BLaER1 treated with 17β-estradiol and CSF1 and Interleukin-3, amounts not matched to agents 10 nM and 100 nM (cell line): Measurements from ENCODE around the gene DCDC2C.

Experiments used
- H3K27ac ChIP-seq, 11 experiments: shearing (Covaris generic); formaldehyde crosslinking; 2 replicates each; pipeline ENCODE4 v1.8.1; 2022
- H3K27me3 ChIP-seq, 11 experiments: shearing (Covaris generic); formaldehyde crosslinking; 2 replicates each; pipeline ENCODE4 v1.8.1; 2022
- H3K36me3 ChIP-seq, 11 experiments: shearing (Covaris generic); formaldehyde crosslinking; 2 replicates each; pipeline ENCODE4 v1.8.1; 2022
- H3K4me1 ChIP-seq, 10 experiments: shearing (Covaris generic); formaldehyde crosslinking; 2 replicates each; pipeline ENCODE4 v1.8.1; 2022
- H3K4me2 ChIP-seq, 11 experiments: shearing (Covaris generic); formaldehyde crosslinking; 2 replicates each; pipeline ENCODE4 v1.8.1; 2022
- H3K4me3 ChIP-seq, 10 experiments: shearing (Covaris generic); formaldehyde crosslinking; 2 replicates each; pipeline ENCODE4 v1.8.1; 2022
- H3K9ac ChIP-seq, 11 experiments: shearing (Covaris generic); formaldehyde crosslinking; 2 replicates each; pipeline ENCODE4 v1.8.1; 2022
- H3K9me3 ChIP-seq, 11 experiments: shearing (Covaris generic); formaldehyde crosslinking; replicated peaks in 1 of 11; 2 replicates each; pipeline ENCODE4 v1.8.1; 2022
- H4K20me1 ChIP-seq, 11 experiments: shearing (Covaris generic); formaldehyde crosslinking; 2 replicates each; pipeline ENCODE4 v1.8.1; 2022
- Cebpa-rat ChIP-seq, 11 experiments: shearing (Covaris generic); IDR thresholded peaks; 2 replicates each; pipeline ENCODE4 v1.8.1; 2022

Gene DCDC2C, protein sequence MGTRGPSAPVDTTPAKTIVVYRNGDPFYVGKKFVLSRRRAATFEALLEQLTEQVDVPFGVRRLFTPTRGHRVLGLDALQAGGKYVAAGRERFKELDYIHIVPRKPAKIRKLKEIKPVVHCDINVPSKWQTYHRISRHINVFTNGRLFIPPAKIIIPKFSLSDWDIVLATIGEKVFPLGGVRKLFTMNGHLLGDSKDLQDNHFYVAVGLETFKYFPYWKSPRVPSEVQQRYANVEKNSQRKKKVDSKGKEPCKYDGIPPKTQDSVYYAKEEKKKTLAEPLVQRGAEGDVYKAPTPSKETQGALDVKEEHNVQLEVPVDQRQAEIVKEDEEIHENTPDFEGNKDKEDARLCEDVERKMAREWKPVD

GRCh38 chr2:3703236-3703756 lies at the start of gene DCDC2C:
Gene DCDC2C, plus strand, starts transcription at chr2:3703575. Its CDS starts 177 bp downstream, at chr2:3703752.
- Histone ChIP-seq H4K20me1 (no peaks in the 10 kb centered on the region), H3K4me1 (no peaks in the 10 kb centered on the region; a peak in 1 of 20 replicates), H3K9ac (no peak within 1 kb of the TSS), H3K9me3 (peaks cover 13 to 31% (median 21%) of the 10 kb centered on the region in 11 experiments), H3K4me2 (no peak within 1 kb of the TSS), H3K27me3 (no peaks in the 10 kb centered on the region), H3K36me3 (no peaks in the 10 kb centered on the region), H3K27ac (no peak within 1 kb of the TSS), H3K4me3 (no peak within 1 kb of the TSS)
- no peak for TF ChIP-seq Cebpa-rat (IDR thresholded peaks at IDR 0.05)

GRCh38 chr2:3654011-3654410 lies 49.4 kb upstream of the DCDC2C start:
- Histone ChIP-seq H3K27me3 (peaks cover 0 to 38% (median 0%) of the 10 kb centered on the region in 11 experiments; a peak in 8 of 22 replicates), H3K27ac (no peak overlapping the region), H3K9ac (no peak overlapping the region), H4K20me1 (peaks cover 0 to 12% (median 0%) of the 10 kb centered on the region in 11 experiments; a peak in 1 of 22 replicates), H3K36me3 (no peaks in the 10 kb centered on the region), H3K4me1 (peaks cover 52 to 94% (median 92%) of the 10 kb centered on the region in 10 experiments), H3K4me2 (peak overlapping the region in 8 of 11 experiments; percentile 71 to 94 (median 83); a peak in 15 of 22 replicates), H3K9me3 (no peaks in the 10 kb centered on the region; a peak in 1 of 22 replicates), H3K4me3 (no peak overlapping the region)
- no peak for TF ChIP-seq Cebpa-rat (IDR thresholded peaks at IDR 0.05)

DNA sequence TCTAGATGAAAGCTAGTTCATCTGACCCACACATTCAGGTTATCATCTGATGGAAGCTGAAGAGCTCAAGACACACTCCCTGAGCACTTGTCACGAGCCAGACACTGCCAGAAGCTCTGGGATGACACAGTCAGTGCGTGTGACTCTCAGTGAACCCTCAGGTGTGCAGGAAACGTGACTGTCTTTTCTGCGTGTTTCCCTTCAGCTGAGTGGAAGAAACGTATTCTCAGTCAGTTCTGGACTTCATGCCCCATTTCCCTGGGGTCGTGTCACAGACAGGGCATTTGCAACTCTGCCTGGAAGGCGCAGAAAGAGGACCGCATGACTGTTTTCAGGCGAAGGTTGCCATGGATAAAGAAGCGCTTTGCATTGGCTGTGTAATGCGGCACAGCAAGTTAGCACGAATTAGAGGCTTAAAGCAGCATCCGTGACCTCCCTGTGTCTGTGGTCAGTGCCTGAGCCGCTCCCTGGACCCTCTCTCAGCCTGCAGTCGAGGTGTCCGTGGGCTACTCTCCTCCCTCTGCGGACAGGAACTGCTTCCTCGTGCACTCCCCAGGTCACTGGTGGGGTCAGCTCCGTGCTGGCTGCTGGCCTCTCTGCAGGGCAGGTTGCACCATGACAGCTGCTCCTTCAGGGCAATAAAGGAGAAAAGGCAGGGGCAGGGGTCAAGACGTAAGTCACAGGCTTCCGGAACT lies 48.7 kb upstream of the DCDC2C start:
- Histone ChIP-seq H3K4me1 (peaks cover 59 to 97% (median 96%) of the 10 kb centered on the region in 10 experiments), H3K4me3 (no peak overlapping the region), H3K4me2 (peak overlapping the region in 8 of 11 experiments; percentile 71 to 94 (median 83); a peak in 17 of 22 replicates), H3K9me3 (no peaks in the 10 kb centered on the region; a peak in 1 of 22 replicates), H4K20me1 (peaks cover 0 to 12% (median 0%) of the 10 kb centered on the region in 11 experiments; a peak in 1 of 22 replicates), H3K9ac (no peak overlapping the region), H3K36me3 (no peaks in the 10 kb centered on the region), H3K27me3 (peaks cover 0 to 38% (median 0%) of the 10 kb centered on the region in 11 experiments; a peak in 8 of 22 replicates), H3K27ac (no peak overlapping the region)
- no peak for TF ChIP-seq Cebpa-rat (IDR thresholded peaks at IDR 0.05)

GRCh38 chr2:3655871-3656761 lies 47.3 kb upstream of the DCDC2C start:
- peak overlapping the region in 8 of 11 experiments; percentile 10 to 77 (median 52); a peak in 14 of 22 replicates for H3K9ac ChIP-seq
- H3K27ac ChIP-seq, result peak overlapping the region in 6 of 11 experiments; percentile 75 to 89 (median 84); a peak in 12 of 22 replicates
- TF ChIP-seq Cebpa-rat (IDR thresholded peaks at IDR 0.05), result no peak
- H3K4me2 ChIP-seq, result peak overlapping the region; percentile 71 to 94 (median 76)
- peaks cover 0 to 5% (median 0%) of the 10 kb centered on the region in 11 experiments; a peak in 1 of 22 replicates for H4K20me1 ChIP-seq
- H3K36me3 ChIP-seq, result no peaks in the 10 kb centered on the region
- H3K4me1 ChIP-seq, result peaks cover 71 to 99% (median 98%) of the 10 kb centered on the region in 10 experiments
- peak overlapping the region in 2 of 10 experiments; percentile 12; a peak in 1 of 20 replicates for H3K4me3 ChIP-seq
- H3K9me3 ChIP-seq, result peaks cover 0 to 9% (median 5%) of the 10 kb centered on the region in 11 experiments; a peak in 11 of 22 replicates
- peaks cover 0 to 38% (median 0%) of the 10 kb centered on the region in 11 experiments; a peak in 8 of 22 replicates for H3K27me3 ChIP-seq

DNA sequence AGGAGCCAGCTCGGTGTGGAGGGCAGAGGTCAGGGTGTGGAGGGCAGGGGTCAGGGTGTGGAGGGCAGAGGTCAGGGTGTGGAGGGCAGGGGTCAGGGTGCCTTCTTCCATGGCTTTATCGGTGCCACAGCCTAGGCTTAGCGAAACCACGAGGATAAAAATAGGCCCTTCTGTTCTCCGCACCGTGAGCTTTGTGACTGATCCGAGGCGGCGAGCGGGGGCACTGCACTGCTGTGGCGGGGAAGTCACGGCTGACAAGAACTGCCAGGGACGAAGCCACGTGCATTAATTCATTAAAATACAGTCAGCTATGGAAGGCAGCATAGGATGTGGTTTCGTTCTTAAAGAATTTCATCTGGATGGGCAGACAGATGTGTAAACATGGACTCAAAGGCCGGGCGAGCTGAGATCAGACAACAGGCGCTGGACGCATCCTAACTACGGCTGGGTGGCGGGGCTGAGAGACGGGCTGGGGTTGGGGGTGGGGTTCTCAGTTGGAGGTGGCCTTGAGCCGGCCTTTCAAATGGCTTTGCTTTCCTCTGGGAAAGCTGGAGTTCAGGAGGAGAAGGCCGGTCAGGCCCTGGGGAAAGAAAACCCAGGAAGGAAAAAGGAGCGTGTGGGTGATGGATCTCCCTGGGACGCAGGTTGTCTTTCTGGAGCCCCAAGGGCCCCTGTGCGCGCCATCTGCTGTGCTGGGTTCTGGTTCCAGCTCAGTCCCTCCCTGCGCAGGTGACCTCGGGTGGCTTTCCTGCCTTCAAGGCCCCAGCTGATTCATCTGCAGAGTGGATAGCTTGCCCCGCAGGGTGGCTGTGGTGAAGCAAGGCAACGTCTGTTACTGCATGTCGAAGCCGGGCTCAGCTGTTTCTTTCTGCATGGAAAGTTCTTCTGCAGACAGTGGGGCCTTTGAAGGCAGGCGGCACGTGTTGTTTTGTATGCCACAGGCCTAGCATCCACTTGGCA lies 46.3 kb upstream of the DCDC2C start:
- peak overlapping the region in 8 of 11 experiments; percentile 10 to 77 (median 52); a peak in 15 of 22 replicates for H3K9ac ChIP-seq
- no peaks in the 10 kb centered on the region for H3K36me3 ChIP-seq
- H3K4me2 ChIP-seq, result peak overlapping the region; percentile 71 to 94 (median 76)
- peaks cover 0 to 5% (median 0%) of the 10 kb centered on the region in 11 experiments; a peak in 1 of 22 replicates for H4K20me1 ChIP-seq
- peaks cover 0 to 9% (median 5%) of the 10 kb centered on the region in 11 experiments; a peak in 11 of 22 replicates for H3K9me3 ChIP-seq
- peaks cover 0 to 38% (median 0%) of the 10 kb centered on the region in 11 experiments; a peak in 8 of 22 replicates for H3K27me3 ChIP-seq
- H3K27ac ChIP-seq, result peak overlapping the region in 7 of 11 experiments; percentile 18 to 89 (median 83); a peak in 15 of 22 replicates
- peak in 3 of 11 experiments; percentile 39 to 63 (median 61); a peak in 3 of 22 replicates for TF ChIP-seq Cebpa-rat (IDR thresholded peaks at IDR 0.05)
- H3K4me1 ChIP-seq, result peaks cover 73 to 100% (median 100%) of the 10 kb centered on the region in 10 experiments
- H3K4me3 ChIP-seq, result peak overlapping the region in 2 of 10 experiments; percentile 12; a peak in 1 of 20 replicates

GRCh38 chr2:3657881-3658280 lies 45.5 kb upstream of the DCDC2C start, which contains the start of gene ALLC:
Gene ALLC, plus strand, starts transcription at chr2:3658200. Its CDS starts 12,958 bp downstream, at chr2:3671158.
- H3K27me3 ChIP-seq, result peaks cover 0 to 38% (median 0%) of the 10 kb centered on the region in 11 experiments; a peak in 8 of 22 replicates
- peaks cover 0 to 5% (median 0%) of the 10 kb centered on the region in 11 experiments; a peak in 1 of 22 replicates for H4K20me1 ChIP-seq
- peaks cover 0 to 9% (median 5%) of the 10 kb centered on the region in 11 experiments; a peak in 11 of 22 replicates for H3K9me3 ChIP-seq
- no peak for TF ChIP-seq Cebpa-rat (IDR thresholded peaks at IDR 0.05)
- H3K36me3 ChIP-seq, result no peaks in the 10 kb centered on the region
- H3K4me3 ChIP-seq, result 0 out of 20 replicates have a peak within 1 kb of the TSS, but pooled peaks of 2 of the 10 experiments have one; percentile 12
- H3K27ac ChIP-seq, result peak within 1 kb of the TSS in 9 of 11 experiments; percentile 75 to 89 (median 80); a peak in 17 of 22 replicates
- peaks cover 75 to 100% (median 100%) of the 10 kb centered on the region in 10 experiments for H3K4me1 ChIP-seq
- peak within 1 kb of the TSS in 8 of 11 experiments; percentile 60 to 77 (median 70); a peak in 14 of 22 replicates for H3K9ac ChIP-seq
- H3K4me2 ChIP-seq, result peak within 1 kb of the TSS; percentile 71 to 94 (median 79)
